AG04450 (cell line): ENCODE data around the gene GAL. TPM values are rescaled to one million over a fixed set of nuclear protein-coding genes. Genes with fewer than 3 reads are reported as not detected.

ENCODE experiments used
- CTCF ChIA-PET: fragments of 300-600, 350-600 bp; formaldehyde crosslinking; extraction: SDS; loops from one replicate; lab custom pipeline; 2022; ENCODE audit warnings: antibody characterized with exemption, inconsistent platforms; lab: Charles Lee
- POLR2A ChIA-PET: fragments of 350-600 bp; formaldehyde crosslinking; extraction: SDS; loops from one replicate; lab custom pipeline; 2021; ENCODE audit warnings: antibody characterized with exemption, inconsistent platforms; lab: Yijun Ruan, JAX
- DNase-seq: peaks from one replicate; pipeline ENCODE4 v3.0.0-alpha.2; 2011; ENCODE audit warnings: low read depth, low spot score
- H3K27ac ChIP-seq: one replicate; pipeline ENCODE4 v1.5.1; 2012; ENCODE audit warnings: low read depth, low read length, control low read depth
- H3K27me3 ChIP-seq: one replicate; pipeline ENCODE4 v1.6.0; 2012; ENCODE audit warnings: low read length; ENCODE audit not compliant: control insufficient read depth, insufficient read depth
- H3K4me3 ChIP-seq: 2 replicates; pipeline ENCODE4 v1.5.1; 2011; ENCODE audit warnings: mild to moderate bottlenecking, low read depth, low read length, control low read depth
- H3K9me3 ChIP-seq: 2 replicates; pipeline ENCODE4 v1.5.1; 2012; ENCODE audit warnings: low read length; ENCODE audit not compliant: control insufficient read depth, insufficient read depth
- CTCF ChIP-seq: IDR thresholded peaks from 2 replicates; pipeline ENCODE4 v1.5.1; 2011; ENCODE audit warnings: low read depth, low read length, control low read depth, inconsistent platforms
- polyA plus RNA-seq: library from polyadenylated mRNA; depleted of rRNA; stranded (reverse); fragments of >200 nt; gene quantifications from 2 replicates; pipeline ENCODE4 v1.2.3, GENCODE V29; 2011

GAL gene
- polyA plus RNA-seq, 1 experiment = 1.9 TPM

GRCh38 chr11:68691402-68691784 lies 7.0 kb downstream of the GAL start:
- H3K4me3 ChIP-seq = no peak overlapping the region
- no peaks in the 10 kb centered on the region; the same call in 1 of the 2 replicates for H3K9me3 ChIP-seq
- DNase-seq = no peak
- peaks cover 30% of the 10 kb centered on the region for H3K27me3 ChIP-seq
- no peak for TF ChIP-seq CTCF
- ChIA-PET POLR2A (no interaction called here), CTCF (no interaction called here)
- no peak overlapping the region for H3K27ac ChIP-seq

GRCh38 chr11:68692115-68692514 lies 7.8 kb downstream of the GAL start:
- CTCF ChIA-PET = no interaction called here

GRCh38 chr11:68692871-68693483 lies 8.6 kb downstream of the GAL start:
- H3K4me3 ChIP-seq = no peak overlapping the region
- no peak for TF ChIP-seq CTCF
- DNase-seq = no peak
- peaks cover 28% of the 10 kb centered on the region for H3K27me3 ChIP-seq
- CTCF ChIA-PET = no interaction called here
- no peaks in the 10 kb centered on the region; the same call in 1 of the 2 replicates for H3K9me3 ChIP-seq
- no peak overlapping the region for H3K27ac ChIP-seq
- POLR2A ChIA-PET = no interaction called here

More at GRCh38 chr11:68692115-68692514, 7.8 kb downstream of the GAL start:
- peaks cover 30% of the 10 kb centered on the region for H3K27me3 ChIP-seq
- no peak overlapping the region for H3K4me3 ChIP-seq
- no peak for TF ChIP-seq CTCF
- POLR2A ChIA-PET = no interaction called here
- no peak for DNase-seq
- H3K27ac ChIP-seq = no peak overlapping the region
- H3K9me3 ChIP-seq = no peaks in the 10 kb centered on the region; the same call in 1 of the 2 replicates

GRCh38 chr11:68693484-68693882 lies 9.1 kb downstream of the GAL start:
- Histone ChIP-seq H3K27me3 (peaks cover 28% of the 10 kb centered on the region), H3K27ac (no peak overlapping the region), H3K4me3 (no peak overlapping the region), H3K9me3 (no peaks in the 10 kb centered on the region; the same call in 1 of the 2 replicates)
- no peak for TF ChIP-seq CTCF
- CTCF ChIA-PET = no interaction called here
- POLR2A ChIA-PET = no interaction called here
- DNase-seq = no peak

- ChIA-PET POLR2A (no interaction called here), CTCF (no interaction called here)
- Histone ChIP-seq H3K9me3 (peaks cover 4% of the 10 kb centered on the region), H3K4me3 (no peak overlapping the region), H3K27me3 (peaks cover 31% of the 10 kb centered on the region), H3K27ac (no peak overlapping the region)
- DNase-seq = no peak
- no peak for TF ChIP-seq CTCF
These were observed 10.3 kb downstream of the GAL start for GRCh38 chr11:68694431-68695297.
